HepG2 (cell line): ENCODE measurements around the gene SVIP. TPM values are rescaled to one million over a fixed set of nuclear protein-coding genes. Genes with fewer than 3 reads are reported as not detected.

Experiments used
- CBX1 ChIP-seq: IDR thresholded peaks from one replicate; pipeline ENCODE4 v1.6.1; 2016; ENCODE audit warnings: antibody characterized with exemption, low read depth
- DR1 ChIP-seq: sonication (generic); formaldehyde crosslinking; IDR thresholded peaks from 2 replicates; pipeline ENCODE4 v1.8.0; 2021; ENCODE audit warnings: mild to moderate bottlenecking, missing genetic modification reagents, inconsistent platforms
- EZH2 ChIP-seq: conservative IDR thresholded peaks from 2 replicates; pipeline ENCODE4 v1.6.1; 2012; ENCODE audit warnings: mild to moderate bottlenecking, low read depth, low read length, moderate library complexity
- KLF16 ChIP-seq, 2 experiments: sonication (generic) in 1 of 2; formaldehyde crosslinking in 1 of 2; IDR thresholded peaks; 2 replicates each; pipeline versions ENCODE4 v1.6.1 to v1.8.0; 2016 to 2023; ENCODE audit warnings: missing genetic modification reagents in 2 of 2, missing compliant biosample characterization in 1 of 2
- MAFK ChIP-seq, 2 experiments: IDR thresholded peaks in 1 of 2; conservative IDR thresholded peaks in 1 of 2; 2 replicates each; pipeline ENCODE4 v1.6.1; 2011; ENCODE audit warnings: improper control_type of control experiment in 2 of 2, low read length in 2 of 2
- RARA ChIP-seq: IDR thresholded peaks from 2 replicates; pipeline ENCODE4 v1.6.1; 2016; ENCODE audit warnings: missing genetic modification reagents, missing compliant biosample characterization
- SMAD1 ChIP-seq: sonication (generic); formaldehyde crosslinking; IDR thresholded peaks from 2 replicates; pipeline ENCODE4 v1.4.0; 2020; ENCODE audit warnings: missing genetic modification reagents, low read depth, mild to moderate bottlenecking, borderline replicate concordance
- ZNF331 ChIP-seq: sonication (generic); formaldehyde crosslinking; IDR thresholded peaks from 2 replicates; pipeline ENCODE4 v1.4.0; 2020; ENCODE audit warnings: missing genetic modification reagents
- ZNF543 ChIP-seq: sonication (generic); formaldehyde crosslinking; IDR thresholded peaks from 2 replicates; pipeline ENCODE4 v1.4.0; 2020; ENCODE audit warnings: mild to moderate bottlenecking, missing genetic modification reagents
- ZNF724P ChIP-seq: sonication (generic); formaldehyde crosslinking; IDR thresholded peaks from 2 replicates; pipeline ENCODE4 v1.8.0; 2022; ENCODE audit warnings: missing genetic modification reagents, borderline replicate concordance
- polyA plus RNA-seq, 8 experiments: library from polyadenylated mRNA; depleted of rRNA in 3 of 8; stranded (reverse) in 7 of 8; unstranded in 1 of 8; fragments of >200 nt; fragmentation: Illumina TruSeq in 4 of 8; extraction: Trizol in 4 of 8; gene quantifications; 2 replicates each; pipeline versions ENCODE4 v1.2.1 to v1.2.3, GENCODE V29; 2011 to 2016; ENCODE audit warnings: low read depth in 4 of 8, missing spikeins in 1 of 8, mixed read lengths in 1 of 8; ENCODE audit not compliant: insufficient read depth in 1 of 8
- total RNA-seq, 5 experiments: library from RNA; depleted of rRNA; stranded (reverse); fragments of >200 nt; fragmentation: Illumina TruSeq; extraction: Trizol; gene quantifications; 2 replicates each; pipeline ENCODE4 v1.2.3, GENCODE V29; 2016; ENCODE audit warnings: low read depth in 1 of 5
- TF ChIP-seq, protein P1 (sequence below): sonication (generic); formaldehyde crosslinking; IDR thresholded peaks from 2 replicates; pipeline ENCODE4 v1.4.0; 2020; ENCODE audit warnings: missing genetic modification reagents
- TF ChIP-seq, protein P2 (sequence below): IDR thresholded peaks from 2 replicates; pipeline ENCODE4 v1.6.1; 2016; ENCODE audit warnings: missing genetic modification reagents, missing compliant biosample characterization
- TF ChIP-seq, protein P3 (sequence below): fragments of 450-650 bp; IDR thresholded peaks from 2 replicates; pipeline ENCODE4 v1.6.1; 2017
- TF ChIP-seq, protein P4 (sequence below): sonication (generic); formaldehyde crosslinking; IDR thresholded peaks from 2 replicates; pipeline ENCODE4 v1.4.0; 2020; ENCODE audit warnings: missing genetic modification reagents
- TF ChIP-seq, protein P5 (sequence below): sonication (generic); formaldehyde crosslinking; IDR thresholded peaks from 2 replicates; pipeline ENCODE4 v1.4.0; 2020; ENCODE audit warnings: missing genetic modification reagents
- TF ChIP-seq, protein P6 (sequence below): sonication (generic); formaldehyde crosslinking; IDR thresholded peaks from 2 replicates; pipeline ENCODE4 v1.4.0; 2020; ENCODE audit warnings: missing genetic modification reagents, borderline replicate concordance

SVIP gene
- total and polyA plus RNA-seq, 2 of the 13 experiments (the other 11 are each of a cell fraction or from before 2014, with no cell fraction given), result 6.3 to 27.2 TPM

DNA sequence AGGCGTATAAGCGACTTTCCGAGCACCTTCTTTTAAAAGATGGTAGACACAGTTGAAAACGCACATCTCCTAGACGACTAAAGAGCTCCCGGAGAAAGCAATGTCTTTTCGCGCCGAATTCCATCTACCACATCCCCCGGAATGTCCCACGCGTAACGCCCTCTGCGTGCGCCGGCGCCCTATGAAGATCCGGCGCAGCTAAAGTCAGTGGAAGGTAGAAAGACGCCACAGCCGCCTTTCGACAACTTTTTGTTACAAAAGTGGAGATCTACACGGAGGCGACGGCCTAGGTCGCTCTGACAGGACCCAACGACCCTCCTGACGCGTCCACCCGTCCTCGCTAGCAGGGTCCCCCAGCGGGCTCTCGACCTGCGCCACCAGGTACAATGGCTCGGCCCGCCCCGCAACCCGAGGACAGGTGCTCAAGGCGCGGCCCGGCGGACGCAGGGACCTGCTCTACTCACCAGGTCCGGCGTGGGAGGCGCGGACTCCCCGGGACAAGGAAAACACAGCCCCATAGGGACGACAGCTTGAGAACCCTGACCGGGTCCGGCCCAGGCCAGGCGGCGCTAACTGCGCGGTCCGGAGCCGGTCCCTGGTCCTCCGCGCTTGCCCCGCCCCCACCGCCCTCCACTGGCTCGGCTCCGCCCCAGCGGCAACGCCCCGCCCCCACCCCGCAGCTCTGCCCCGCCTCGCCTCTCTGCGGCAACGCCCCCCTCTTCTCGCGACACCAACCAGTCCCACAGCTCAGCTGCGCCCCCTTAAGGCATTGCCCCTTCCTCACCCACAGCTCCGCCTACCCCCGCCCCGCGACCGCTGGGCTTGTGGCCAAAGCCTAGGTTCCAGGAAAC is at the start of gene SVIP (continued):
- TF ChIP-seq, protein P1, sequence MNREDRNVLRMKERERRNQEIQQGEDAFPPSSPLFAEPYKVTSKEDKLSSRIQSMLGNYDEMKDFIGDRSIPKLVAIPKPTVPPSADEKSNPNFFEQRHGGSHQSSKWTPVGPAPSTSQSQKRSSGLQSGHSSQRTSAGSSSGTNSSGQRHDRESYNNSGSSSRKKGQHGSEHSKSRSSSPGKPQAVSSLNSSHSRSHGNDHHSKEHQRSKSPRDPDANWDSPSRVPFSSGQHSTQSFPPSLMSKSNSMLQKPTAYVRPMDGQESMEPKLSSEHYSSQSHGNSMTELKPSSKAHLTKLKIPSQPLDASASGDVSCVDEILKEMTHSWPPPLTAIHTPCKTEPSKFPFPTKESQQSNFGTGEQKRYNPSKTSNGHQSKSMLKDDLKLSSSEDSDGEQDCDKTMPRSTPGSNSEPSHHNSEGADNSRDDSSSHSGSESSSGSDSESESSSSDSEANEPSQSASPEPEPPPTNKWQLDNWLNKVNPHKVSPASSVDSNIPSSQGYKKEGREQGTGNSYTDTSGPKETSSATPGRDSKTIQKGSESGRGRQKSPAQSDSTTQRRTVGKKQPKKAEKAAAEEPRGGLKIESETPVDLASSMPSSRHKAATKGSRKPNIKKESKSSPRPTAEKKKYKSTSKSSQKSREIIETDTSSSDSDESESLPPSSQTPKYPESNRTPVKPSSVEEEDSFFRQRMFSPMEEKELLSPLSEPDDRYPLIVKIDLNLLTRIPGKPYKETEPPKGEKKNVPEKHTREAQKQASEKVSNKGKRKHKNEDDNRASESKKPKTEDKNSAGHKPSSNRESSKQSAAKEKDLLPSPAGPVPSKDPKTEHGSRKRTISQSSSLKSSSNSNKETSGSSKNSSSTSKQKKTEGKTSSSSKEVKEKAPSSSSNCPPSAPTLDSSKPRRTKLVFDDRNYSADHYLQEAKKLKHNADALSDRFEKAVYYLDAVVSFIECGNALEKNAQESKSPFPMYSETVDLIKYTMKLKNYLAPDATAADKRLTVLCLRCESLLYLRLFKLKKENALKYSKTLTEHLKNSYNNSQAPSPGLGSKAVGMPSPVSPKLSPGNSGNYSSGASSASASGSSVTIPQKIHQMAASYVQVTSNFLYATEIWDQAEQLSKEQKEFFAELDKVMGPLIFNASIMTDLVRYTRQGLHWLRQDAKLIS, result no peak
- no peak for TF ChIP-seq MAFK (conservative IDR thresholded peaks at IDR 0.05 in 1 of 2, IDR thresholded peaks at IDR 0.05 in 1 of 2; ENCODE audit: low read length in 2 of 2)
- TF ChIP-seq, protein P2, sequence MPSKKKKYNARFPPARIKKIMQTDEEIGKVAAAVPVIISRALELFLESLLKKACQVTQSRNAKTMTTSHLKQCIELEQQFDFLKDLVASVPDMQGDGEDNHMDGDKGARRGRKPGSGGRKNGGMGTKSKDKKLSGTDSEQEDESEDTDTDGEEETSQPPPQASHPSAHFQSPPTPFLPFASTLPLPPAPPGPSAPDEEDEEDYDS (CRISPR knock-in tag), result peak; percentile 50
- TF ChIP-seq RARA (CRISPR knock-in tag), result peak; percentile 29; the same call in 1 of the 2 replicates
- TF ChIP-seq CBX1, result peak; percentile 15
- TF ChIP-seq, protein P3, sequence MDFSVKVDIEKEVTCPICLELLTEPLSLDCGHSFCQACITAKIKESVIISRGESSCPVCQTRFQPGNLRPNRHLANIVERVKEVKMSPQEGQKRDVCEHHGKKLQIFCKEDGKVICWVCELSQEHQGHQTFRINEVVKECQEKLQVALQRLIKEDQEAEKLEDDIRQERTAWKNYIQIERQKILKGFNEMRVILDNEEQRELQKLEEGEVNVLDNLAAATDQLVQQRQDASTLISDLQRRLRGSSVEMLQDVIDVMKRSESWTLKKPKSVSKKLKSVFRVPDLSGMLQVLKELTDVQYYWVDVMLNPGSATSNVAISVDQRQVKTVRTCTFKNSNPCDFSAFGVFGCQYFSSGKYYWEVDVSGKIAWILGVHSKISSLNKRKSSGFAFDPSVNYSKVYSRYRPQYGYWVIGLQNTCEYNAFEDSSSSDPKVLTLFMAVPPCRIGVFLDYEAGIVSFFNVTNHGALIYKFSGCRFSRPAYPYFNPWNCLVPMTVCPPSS, result no peak
- TF ChIP-seq ZNF543 (CRISPR knock-in tag), result 0 out of 2 replicates have a peak, but pooled peaks have one; percentile 44
- no peak for TF ChIP-seq KLF16 (CRISPR knock-in tag; IDR thresholded peaks at IDR 0.05)
- TF ChIP-seq DR1 (CRISPR knock-in tag), result peak; percentile 52
- TF ChIP-seq ZNF331 (CRISPR knock-in tag), result peak; percentile 65; the same call in 1 of the 2 replicates
- TF ChIP-seq SMAD1 (CRISPR knock-in tag), result 0 out of 2 replicates have a peak, but pooled peaks have one; percentile 83
- TF ChIP-seq, protein P4, sequence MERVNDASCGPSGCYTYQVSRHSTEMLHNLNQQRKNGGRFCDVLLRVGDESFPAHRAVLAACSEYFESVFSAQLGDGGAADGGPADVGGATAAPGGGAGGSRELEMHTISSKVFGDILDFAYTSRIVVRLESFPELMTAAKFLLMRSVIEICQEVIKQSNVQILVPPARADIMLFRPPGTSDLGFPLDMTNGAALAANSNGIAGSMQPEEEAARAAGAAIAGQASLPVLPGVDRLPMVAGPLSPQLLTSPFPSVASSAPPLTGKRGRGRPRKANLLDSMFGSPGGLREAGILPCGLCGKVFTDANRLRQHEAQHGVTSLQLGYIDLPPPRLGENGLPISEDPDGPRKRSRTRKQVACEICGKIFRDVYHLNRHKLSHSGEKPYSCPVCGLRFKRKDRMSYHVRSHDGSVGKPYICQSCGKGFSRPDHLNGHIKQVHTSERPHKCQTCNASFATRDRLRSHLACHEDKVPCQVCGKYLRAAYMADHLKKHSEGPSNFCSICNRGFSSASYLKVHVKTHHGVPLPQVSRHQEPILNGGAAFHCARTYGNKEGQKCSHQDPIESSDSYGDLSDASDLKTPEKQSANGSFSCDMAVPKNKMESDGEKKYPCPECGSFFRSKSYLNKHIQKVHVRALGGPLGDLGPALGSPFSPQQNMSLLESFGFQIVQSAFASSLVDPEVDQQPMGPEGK (CRISPR knock-in tag), result peak; percentile 72
- TF ChIP-seq, protein P5, sequence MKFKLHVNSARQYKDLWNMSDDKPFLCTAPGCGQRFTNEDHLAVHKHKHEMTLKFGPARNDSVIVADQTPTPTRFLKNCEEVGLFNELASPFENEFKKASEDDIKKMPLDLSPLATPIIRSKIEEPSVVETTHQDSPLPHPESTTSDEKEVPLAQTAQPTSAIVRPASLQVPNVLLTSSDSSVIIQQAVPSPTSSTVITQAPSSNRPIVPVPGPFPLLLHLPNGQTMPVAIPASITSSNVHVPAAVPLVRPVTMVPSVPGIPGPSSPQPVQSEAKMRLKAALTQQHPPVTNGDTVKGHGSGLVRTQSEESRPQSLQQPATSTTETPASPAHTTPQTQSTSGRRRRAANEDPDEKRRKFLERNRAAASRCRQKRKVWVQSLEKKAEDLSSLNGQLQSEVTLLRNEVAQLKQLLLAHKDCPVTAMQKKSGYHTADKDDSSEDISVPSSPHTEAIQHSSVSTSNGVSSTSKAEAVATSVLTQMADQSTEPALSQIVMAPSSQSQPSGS (CRISPR knock-in tag), result peak; percentile 52; the same call in 1 of the 2 replicates
- TF ChIP-seq EZH2, result no peak
- TF ChIP-seq, protein P6, sequence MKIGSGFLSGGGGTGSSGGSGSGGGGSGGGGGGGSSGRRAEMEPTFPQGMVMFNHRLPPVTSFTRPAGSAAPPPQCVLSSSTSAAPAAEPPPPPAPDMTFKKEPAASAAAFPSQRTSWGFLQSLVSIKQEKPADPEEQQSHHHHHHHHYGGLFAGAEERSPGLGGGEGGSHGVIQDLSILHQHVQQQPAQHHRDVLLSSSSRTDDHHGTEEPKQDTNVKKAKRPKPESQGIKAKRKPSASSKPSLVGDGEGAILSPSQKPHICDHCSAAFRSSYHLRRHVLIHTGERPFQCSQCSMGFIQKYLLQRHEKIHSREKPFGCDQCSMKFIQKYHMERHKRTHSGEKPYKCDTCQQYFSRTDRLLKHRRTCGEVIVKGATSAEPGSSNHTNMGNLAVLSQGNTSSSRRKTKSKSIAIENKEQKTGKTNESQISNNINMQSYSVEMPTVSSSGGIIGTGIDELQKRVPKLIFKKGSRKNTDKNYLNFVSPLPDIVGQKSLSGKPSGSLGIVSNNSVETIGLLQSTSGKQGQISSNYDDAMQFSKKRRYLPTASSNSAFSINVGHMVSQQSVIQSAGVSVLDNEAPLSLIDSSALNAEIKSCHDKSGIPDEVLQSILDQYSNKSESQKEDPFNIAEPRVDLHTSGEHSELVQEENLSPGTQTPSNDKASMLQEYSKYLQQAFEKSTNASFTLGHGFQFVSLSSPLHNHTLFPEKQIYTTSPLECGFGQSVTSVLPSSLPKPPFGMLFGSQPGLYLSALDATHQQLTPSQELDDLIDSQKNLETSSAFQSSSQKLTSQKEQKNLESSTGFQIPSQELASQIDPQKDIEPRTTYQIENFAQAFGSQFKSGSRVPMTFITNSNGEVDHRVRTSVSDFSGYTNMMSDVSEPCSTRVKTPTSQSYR (CRISPR knock-in tag), result peak; percentile 47; the same call in 1 of the 2 replicates
- TF ChIP-seq ZNF724P (CRISPR knock-in tag), result peak; percentile 60; the same call in 1 of the 2 replicates
